HEK293 (cell line): ENCODE data around the gene MNT.

Experiments
- AEBP2 ChIP-seq: fragments of 450-650 bp; formaldehyde crosslinking; IDR thresholded peaks from 2 replicates; pipeline ENCODE4 v1.5.1; 2016; ENCODE audit warnings: missing biosample characterization, missing genetic modification characterization, borderline replicate concordance
- CTCF ChIP-seq: fragments of 450-650 bp; formaldehyde crosslinking; IDR thresholded peaks from 2 replicates; pipeline ENCODE4 v1.5.1; 2016; ENCODE audit warnings: missing biosample characterization, missing genetic modification characterization
- KLF16 ChIP-seq: fragments of 450-650 bp; formaldehyde crosslinking; IDR thresholded peaks from 2 replicates; pipeline ENCODE4 v1.5.1; 2017; ENCODE audit warnings: missing biosample characterization, missing genetic modification characterization
- PATZ1 ChIP-seq: fragments of 450-650 bp; formaldehyde crosslinking; IDR thresholded peaks from 2 replicates; pipeline ENCODE4 v1.5.1; 2016; ENCODE audit warnings: missing biosample characterization, missing genetic modification characterization
- REST ChIP-seq: fragments of 450-650 bp; formaldehyde crosslinking; IDR thresholded peaks from 2 replicates; pipeline ENCODE4 v1.5.1; 2016; ENCODE audit warnings: missing biosample characterization, missing genetic modification characterization
- SP2 ChIP-seq: fragments of 450-650 bp; formaldehyde crosslinking; IDR thresholded peaks from 2 replicates; pipeline ENCODE4 v1.5.1; 2016; ENCODE audit warnings: missing biosample characterization, missing genetic modification characterization
- TCF7L2 ChIP-seq: IDR thresholded peaks from 2 replicates; pipeline ENCODE4 v1.6.1; 2011; ENCODE audit warnings: low read depth, mild to moderate bottlenecking, inconsistent platforms, low read length, moderate library complexity, borderline replicate concordance
- WT1 ChIP-seq: fragments of 450-650 bp; formaldehyde crosslinking; IDR thresholded peaks from 2 replicates; pipeline ENCODE4 v1.5.1; 2016; ENCODE audit warnings: missing biosample characterization, missing genetic modification characterization
- YY1 ChIP-seq: fragments of 450-650 bp; formaldehyde crosslinking; IDR thresholded peaks from 2 replicates; pipeline ENCODE4 v1.5.1; 2018; ENCODE audit warnings: missing biosample characterization, missing genetic modification characterization
- ZNF175 ChIP-seq: fragments of 450-650 bp; formaldehyde crosslinking; IDR thresholded peaks from 2 replicates; pipeline ENCODE4 v1.5.1; 2016; ENCODE audit warnings: missing biosample characterization, missing genetic modification characterization
- ZNF239 ChIP-seq: fragments of 450-650 bp; formaldehyde crosslinking; IDR thresholded peaks from 2 replicates; pipeline ENCODE4 v1.5.1; 2016; ENCODE audit warnings: missing biosample characterization, missing genetic modification characterization
- ZNF658 ChIP-seq: fragments of 450-650 bp; formaldehyde crosslinking; IDR thresholded peaks from 2 replicates; pipeline ENCODE4; 2016; ENCODE audit warnings: missing biosample characterization, missing genetic modification characterization

GRCh38 chr17:2400877-2401425 is at the start of gene MNT:
- TF ChIP-seq AEBP2 (tag by site-specific recombination) (no peak), KLF16 (tag by site-specific recombination) (no peak), TCF7L2 (peak; percentile 33; the same call in 1 of the 2 replicates), SP2 (peak; percentile 68), YY1 (tag by site-specific recombination) (peak; percentile 81), ZNF239 (tag by site-specific recombination) (no peak), CTCF (tag by site-specific recombination) (peak; percentile 74), ZNF175 (no peak), ZNF658 (tag by site-specific recombination) (no peak), WT1 (tag by site-specific recombination) (peak; percentile 85), PATZ1 (tag by site-specific recombination) (peak; percentile 99), REST (no peak)
